CD4-positive, alpha-beta T cell treated with Interferon alpha-2 for 1 hour (primary cell): ENCODE results near the gene APCDD1L.
A peak's percentile ranks its signal among the peaks of the same experiment; 100 is the strongest.

Experiments used
- DNase-seq, 2 donors: peaks; one replicate each; pipeline ENCODE4 v3.0.0-alpha.2; 2020 to 2022

The APCDD1L gene

DNA sequence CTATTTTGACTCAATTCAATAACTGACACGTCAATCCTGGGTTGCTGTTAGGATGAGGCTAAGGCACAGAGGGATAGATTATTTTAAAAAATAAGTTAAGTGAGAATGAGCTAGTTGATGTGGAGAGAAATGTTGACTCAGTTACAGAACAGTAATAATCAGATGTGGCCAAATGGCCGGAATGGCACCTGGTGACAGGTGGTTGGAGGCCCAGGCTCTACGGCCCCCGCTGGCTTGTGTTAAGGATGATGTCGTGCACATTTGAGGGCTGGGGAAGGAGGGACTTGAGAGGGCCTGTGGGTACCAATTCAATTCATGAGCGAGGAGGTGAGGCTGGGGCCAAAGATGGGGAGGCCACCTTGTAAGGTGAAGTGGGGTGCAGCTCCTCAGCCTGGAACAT lies 31.7 kb downstream of the APCDD1L start:
- DNase-seq, result no peak

GRCh38 chr20:58483051-58483450 lies 32.1 kb downstream of the APCDD1L start:
- no peak for DNase-seq

GRCh38 chr20:58482416-58482815 lies 32.8 kb downstream of the APCDD1L start:
- no peak for DNase-seq

- peak; percentile 26 to 31 for DNase-seq
Observed at GRCh38 chr20:58481481-58482021, 33.6 kb downstream of the APCDD1L start.

DNA sequence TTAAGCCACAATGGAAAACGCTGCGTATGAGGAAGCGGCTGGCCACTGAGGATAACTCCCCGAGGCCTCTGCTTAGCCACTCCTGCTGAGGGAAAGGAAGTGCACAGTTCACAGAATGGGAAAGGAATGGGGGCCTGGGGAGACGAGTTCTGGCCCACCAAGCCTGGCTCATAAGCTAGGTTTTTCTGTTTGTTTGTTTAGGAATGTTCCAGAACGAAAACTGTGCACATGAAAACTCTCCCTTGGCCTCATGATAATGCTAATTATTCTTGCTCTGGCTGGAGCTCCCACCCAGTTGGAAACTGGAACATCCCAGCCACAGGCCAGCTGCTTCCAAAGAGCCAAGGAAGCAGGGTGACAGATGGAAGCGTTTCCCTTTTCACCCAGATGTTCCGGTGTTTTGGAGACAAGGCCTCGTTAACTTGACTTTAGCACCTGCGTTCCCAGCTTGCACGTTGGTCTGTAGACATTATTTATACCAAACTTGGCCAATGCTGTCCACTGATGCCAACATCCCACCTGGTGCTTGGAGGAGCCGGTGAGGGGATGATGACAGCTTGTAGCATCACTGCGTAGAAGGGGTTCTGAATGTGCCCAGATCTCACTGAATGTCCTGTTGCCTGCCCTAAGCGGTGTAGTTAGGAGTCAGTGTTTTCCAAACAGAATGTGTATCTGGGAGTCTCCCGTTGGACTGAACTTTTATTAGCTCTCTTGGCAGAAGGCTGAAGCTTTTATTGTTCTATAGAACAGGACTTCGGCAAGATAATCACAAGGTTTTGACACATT lies 34.5 kb downstream of the APCDD1L start:
- no peak for DNase-seq

- no peak for DNase-seq
Observed at GRCh38 chr20:58479726-58480440, 35.3 kb downstream of the APCDD1L start.

DNA sequence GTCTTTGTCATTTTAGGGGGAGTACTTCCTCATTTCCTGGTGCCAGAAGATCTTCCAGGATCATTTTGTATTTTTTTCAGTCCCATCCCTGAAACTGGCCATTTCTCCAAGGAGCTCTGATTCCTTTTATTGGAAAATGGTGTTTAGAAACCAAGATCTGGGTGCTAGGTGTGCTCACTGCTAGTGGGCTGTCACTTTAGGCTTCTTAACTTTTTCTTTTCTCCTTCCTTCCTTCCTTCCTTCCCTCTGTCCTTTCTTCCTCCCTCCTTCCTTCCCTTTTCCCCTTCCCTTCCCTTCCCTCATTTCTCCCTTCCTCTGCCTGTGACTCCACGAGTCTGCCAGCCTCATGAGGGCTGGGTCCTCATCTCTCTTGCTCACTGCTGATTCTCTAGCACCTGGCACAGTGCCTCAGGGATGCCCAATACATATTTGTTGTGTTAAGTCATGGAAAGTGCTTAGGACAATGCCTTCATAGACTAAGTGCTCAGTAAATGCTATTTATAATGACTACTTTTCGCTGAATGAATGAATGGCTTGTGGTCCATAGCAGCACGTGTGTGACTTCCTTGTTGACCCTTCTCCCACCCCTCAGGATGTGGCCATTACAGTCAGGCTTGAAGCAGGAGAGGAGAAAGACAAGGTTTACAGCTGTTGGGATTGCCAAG lies 36.9 kb downstream of the APCDD1L start:
- no peak for DNase-seq

DNA sequence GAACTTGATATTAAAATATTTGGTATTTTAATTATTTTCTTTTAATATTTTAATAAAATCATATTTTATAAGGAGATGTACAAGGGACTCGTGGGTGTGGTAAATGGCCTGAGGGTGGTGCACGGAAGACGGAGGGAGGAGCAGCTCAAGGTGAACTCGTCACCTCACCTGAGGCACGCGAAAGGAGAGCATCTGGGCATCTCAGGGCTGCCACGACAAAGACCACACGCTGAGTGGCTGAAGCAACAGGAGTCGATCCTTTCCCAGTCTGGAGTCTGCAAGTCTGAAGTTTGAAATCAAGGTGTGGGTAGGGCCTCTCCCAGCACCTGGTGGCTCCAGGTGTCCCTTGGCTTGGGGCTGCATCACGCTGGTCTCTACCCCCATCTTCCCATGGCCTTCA lies 39.7 kb downstream of the APCDD1L start:
- no peak for DNase-seq

DNA sequence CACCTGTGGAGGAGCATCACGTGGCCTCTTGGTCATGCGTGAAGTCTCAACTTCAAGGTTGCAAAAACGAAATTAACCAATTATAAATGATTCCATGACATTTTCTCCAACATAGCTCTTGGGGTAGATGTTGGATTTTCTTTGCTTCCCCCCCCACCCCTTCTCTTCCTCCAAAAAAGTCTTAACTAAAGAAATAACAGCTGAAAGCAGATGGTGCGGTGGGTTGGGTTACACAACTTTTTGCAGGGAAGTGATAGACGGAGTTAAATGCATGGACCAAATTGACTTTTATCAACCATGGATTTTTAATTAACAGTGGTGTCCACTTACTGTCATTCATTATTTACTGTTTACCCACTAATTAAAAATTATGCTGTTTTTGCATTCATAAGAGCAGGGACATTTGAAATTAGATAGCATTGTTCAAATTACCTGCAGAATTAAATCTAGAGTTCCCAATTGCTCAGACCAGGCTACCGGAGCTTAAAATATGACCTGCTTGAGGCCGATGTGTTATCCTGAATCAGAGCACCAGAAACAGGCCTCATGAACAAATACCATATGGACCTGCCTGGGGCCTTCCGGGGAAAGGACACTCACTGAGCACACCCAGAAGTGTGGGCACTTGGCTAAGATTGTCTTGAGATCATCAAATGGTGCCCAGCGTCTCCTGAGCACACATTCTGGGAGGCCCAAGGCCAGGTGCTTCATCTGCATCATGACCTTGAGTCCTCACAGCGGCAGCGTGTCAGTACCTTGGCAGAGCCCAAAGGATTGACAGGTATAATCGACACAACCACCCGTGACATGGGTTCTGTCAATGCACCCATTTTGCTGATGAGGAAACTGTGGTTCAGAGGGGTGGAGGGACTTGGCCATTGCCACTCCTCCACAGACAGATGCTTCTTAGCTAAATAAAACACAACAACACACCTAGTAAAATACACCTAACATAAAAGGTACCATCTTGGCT lies 41.5 kb downstream of the APCDD1L start:
- no peak for DNase-seq

DNA sequence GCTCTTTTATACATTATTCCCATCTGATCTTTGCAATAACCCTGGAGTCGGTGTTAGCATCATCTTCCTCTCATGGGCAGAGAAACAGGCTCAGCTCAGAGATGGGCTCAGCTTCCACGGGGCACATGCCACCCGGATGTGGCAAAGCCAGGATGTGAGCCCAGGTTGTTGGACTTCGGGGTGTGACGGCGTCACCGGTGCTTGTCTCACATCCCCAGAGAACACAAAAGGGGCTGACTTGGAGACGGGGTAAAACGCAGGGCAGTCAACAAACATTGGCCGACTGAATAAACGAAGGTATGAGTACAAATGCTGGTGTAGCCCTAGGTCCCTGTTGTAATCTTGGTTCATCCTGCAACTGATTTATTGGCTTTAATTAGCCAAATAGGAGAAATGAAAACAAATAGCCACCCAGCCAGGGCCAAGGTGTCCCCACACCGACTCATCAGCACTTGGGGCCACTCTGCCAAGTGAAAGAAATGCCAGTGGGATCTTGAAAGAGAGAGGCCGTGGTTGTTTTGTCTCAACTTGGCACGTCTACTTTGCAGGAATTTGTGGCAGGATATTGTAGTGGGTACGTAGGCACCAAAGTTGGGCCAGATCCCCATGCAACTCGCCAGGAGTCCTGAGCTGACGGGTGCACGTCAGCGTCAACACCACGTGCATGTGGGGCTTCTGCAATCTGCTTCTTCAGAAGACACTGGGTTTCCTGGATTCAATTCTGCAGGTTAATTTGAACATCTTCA lies 42.8 kb downstream of the APCDD1L start:
- DNase-seq, result no peak

GRCh38 chr20:58471193-58472164 lies 43.7 kb downstream of the APCDD1L start:
- no peak for DNase-seq

DNA sequence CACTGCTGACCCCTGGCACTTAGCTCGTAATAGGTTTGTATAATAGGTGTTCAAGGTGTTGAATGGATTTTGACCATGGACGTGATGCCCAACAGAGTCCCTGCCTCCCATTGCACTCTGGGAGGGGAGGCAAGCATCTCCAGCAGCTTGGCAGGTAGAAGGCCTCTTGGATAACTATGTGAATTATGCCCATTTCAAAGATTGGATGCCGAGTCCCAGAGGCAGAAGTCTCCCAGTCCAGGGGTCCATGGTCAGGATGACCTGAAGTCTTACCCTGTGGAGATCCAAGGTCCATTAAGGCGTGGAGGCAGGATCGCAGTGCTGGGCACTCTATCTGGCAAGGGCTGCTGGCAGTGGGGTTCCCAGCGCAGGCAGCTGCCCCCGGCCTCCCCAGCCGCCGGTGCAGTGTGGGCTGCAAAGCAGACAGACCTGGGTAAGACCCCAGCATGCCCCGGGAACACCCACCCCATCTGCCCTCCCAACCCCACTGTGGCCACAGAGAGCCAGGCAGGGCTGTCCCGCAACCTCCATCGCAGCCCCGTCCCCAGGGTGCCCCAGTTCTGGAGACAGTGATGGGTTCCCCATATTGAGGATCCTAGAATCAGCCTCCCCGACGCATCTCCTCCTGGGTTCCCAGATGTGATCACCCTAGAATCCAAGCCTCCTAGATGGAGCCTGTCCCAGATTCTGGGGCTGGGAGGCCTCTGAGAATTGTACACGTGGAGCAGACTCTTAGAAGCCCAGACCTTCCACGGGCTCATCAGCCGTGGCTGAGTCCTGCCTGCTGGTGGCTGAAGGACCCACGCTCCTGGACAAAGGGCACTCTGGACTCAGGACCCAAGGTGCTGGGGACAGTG lies 44.6 kb downstream of the APCDD1L start:
- no peak for DNase-seq

DNA sequence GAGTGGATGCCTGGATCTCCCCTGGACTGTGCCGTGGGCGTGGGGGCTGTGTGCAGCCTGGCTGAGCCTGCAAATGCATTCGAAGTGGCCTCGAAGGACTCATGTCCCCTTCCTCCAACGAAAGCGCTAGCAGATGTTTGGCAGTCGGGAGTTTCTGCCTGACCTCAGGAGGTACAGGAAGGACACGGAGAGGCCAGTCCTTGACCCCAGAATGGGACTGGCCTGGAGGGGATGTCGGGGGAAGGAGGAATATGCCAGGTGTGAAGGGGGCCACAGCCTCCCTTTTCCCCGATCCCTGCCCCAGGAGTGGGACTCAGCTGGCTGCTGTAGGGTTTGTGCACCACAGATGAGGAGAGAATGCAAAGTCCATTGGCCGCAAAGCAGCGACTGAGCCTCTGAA lies 45.6 kb downstream of the APCDD1L start:
- DNase-seq, result no peak

GRCh38 chr20:58467572-58468527 lies 47.3 kb downstream of the APCDD1L start:
- no peak for DNase-seq

- no peak for DNase-seq
Observed at GRCh38 chr20:58466729-58467571, 48.2 kb downstream of the APCDD1L start.

DNA sequence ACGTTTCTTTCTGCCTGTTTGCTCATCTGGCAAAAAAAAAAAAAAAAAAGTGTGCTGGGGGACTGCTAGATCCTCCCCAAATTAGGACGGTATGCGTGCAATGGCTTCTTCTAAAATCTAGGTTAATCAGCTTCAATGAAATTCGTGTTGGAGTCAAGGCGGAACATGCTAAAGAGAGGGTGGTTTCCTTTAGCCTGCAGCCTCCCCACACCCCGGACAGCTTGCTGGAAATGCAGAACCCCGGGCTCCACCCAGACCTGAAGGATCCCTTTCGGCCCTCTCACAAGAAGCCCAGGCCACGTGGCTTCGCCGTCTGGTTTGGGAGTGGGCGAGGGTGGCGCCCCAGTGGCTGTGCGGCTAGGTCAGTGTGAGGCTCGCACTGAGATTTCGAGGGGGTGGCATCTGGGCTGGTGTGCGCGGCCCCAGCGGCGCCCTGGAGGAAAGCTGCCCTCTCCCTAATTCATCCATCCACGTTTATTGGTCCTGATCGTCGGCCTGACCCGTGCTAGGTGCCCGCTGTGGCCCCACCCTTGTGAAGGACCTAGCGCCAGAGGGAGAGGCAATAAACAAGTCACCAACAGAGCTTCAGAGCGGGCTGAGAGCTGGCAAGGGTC lies 49.0 kb downstream of the APCDD1L start:
- no peak for DNase-seq

DNA sequence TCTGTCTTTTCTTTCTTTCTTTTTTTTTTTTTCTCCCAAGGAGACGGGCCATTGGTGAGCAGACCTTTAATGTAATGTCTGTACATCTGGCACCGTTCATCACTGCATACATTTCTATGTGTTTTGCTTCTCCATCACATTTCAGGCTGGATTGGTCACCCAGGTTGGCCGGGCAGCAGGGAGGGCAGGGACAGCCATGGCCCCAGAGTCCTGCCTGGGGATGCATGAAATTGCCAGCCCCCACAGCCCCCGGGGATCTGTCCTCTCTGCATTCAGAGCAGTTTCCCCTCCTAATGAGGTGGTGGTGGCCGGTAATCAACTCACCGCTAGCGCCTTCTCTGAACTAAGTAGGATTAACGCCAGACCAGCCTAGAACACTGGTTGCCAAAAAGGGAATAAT lies 50.4 kb downstream of the APCDD1L start:
- DNase-seq, result no peak
